Astrocyte of the spinal cord (primary cell): Measurements from ENCODE around the gene SLC8A2.

Source experiments
- DNase-seq: peaks from one replicate; pipeline ENCODE4 v3.0.0; 2011; ENCODE audit warnings: low read depth, low spot score
- H3K4me3 ChIP-seq: 2 replicates; pipeline ENCODE4 v1.5.1; 2011; ENCODE audit warnings: low read depth, mild to moderate bottlenecking, low read length, moderate library complexity
- in situ Hi-C: cut with HindIII; loops from 2 replicates; pipeline ENCODE4 v1.10.0; 2017; ENCODE audit warnings: low sequenced_read_pairs
- TF ChIP-seq, protein P1 (sequence below): IDR thresholded peaks from 2 replicates; pipeline ENCODE4 v1.5.1; 2012; ENCODE audit warnings: low read depth, mild to moderate bottlenecking, low read length, inconsistent platforms

Gene SLC8A2

DNA sequence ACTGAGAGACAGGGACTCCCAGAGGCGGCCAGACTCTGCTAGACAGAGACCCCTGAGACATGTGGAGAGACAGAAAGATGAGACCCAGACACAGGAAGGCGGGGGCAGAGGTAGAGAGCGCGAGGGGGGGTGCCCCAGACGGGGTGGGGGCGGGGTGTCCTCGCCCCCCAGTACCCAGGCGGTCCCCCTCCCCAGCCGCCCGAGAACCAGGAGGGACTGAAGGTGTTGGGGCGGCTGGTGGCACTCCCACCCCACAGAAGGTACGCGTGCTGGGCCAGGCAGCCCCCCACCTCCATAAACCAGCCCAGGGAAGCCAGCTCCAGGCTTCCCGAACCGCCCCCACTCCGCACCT is 336 bp downstream of the SLC8A2 start:
- TF ChIP-seq, protein P1, sequence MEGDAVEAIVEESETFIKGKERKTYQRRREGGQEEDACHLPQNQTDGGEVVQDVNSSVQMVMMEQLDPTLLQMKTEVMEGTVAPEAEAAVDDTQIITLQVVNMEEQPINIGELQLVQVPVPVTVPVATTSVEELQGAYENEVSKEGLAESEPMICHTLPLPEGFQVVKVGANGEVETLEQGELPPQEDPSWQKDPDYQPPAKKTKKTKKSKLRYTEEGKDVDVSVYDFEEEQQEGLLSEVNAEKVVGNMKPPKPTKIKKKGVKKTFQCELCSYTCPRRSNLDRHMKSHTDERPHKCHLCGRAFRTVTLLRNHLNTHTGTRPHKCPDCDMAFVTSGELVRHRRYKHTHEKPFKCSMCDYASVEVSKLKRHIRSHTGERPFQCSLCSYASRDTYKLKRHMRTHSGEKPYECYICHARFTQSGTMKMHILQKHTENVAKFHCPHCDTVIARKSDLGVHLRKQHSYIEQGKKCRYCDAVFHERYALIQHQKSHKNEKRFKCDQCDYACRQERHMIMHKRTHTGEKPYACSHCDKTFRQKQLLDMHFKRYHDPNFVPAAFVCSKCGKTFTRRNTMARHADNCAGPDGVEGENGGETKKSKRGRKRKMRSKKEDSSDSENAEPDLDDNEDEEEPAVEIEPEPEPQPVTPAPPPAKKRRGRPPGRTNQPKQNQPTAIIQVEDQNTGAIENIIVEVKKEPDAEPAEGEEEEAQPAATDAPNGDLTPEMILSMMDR: no peak
- in situ Hi-C loops: no loop called here
- H3K4me3 ChIP-seq: no peak overlapping the region
- no peak for DNase-seq

DNA sequence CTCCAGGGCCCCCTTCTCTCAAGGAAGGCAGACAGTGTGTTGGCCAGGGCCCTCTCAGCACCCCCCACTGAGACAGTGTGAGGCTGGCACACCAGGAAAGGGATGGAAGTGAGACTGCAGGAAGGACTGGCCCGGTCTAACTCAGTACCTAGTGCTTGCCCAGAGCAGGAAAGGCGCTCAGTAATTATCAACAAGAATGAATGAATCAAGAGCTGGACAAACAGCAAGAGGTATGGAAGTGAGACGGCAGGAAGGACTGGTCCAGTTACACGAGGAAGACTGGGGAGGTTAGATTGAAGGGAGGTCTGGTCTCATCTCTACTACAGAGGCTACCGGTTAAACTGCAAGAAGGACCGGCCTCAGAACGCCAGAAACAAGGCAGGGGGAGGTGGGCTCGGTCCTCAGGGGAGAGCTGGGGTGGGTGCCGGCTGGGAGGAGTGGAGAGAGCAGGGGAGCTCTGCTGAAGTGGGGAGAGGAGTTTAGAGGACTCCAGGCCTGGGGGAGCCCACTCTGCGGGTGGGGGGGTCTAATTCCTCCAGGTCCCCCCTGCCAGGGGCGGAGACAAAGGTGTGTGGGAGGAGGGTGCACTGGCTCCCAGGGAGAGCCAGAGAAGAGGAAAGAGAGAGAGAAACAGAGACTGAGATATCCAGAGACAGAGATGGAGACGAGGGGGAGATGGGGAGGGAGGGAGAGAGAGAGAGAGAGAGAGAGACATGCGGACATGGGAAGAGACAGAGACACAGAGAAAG is 1.1 kb downstream of the SLC8A2 start:
- TF ChIP-seq, protein P1: no peak
- DNase-seq: no peak
- H3K4me3 ChIP-seq: no peak overlapping the region
- in situ Hi-C loops: no loop called here

GRCh38 chr19:47469719-47470118 is 2.0 kb downstream of the SLC8A2 start:
- TF ChIP-seq, protein P1: no peak
- no peak for DNase-seq
- H3K4me3 ChIP-seq: no peak overlapping the region
- in situ Hi-C loops: no loop called here

DNA sequence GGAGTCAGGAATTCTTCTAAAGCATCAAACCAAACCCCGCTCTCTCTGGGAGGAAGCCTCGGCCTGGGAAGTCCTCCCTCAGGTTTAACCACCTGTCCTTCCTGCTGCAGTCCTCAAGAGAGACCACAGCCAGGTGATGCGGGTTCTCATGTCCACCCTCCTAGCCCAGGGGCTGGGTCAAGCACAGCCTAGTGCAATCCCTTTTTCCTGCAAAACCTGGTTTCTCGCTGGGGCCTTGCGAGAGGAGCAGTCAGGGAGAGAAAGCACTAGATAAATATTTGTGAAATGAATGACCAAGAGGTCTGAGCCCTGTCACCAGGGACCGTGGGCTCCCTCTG is 2.4 kb downstream of the SLC8A2 start:
- TF ChIP-seq, protein P1: no peak
- no peak for DNase-seq
- no peak overlapping the region for H3K4me3 ChIP-seq
- in situ Hi-C loops: no loop called here

- no peak overlapping the region for H3K4me3 ChIP-seq
- DNase-seq: no peak
- TF ChIP-seq, protein P1: no peak
- in situ Hi-C loops: no loop called here
Measured at GRCh38 chr19:47467914-47468313, 3.8 kb downstream of the SLC8A2 start.

DNA sequence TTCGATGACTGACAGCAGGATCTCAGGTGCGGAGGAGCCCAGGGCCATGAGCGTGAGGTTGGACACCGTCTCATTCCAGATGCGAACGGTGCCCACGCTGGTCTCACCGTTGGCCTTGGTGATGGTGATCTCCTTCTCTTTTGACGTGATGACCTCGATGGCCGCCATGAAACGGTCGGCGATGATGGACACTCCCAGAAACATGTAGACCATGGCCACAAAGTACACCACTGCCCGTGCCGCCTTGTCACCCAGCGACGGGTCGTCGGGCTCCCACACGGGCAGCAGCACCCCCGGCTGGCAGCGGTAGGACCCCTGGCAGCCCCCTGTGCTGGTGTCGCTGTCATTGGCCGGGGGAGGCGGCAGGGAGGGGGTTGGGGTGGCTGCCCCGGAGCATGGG is 5.7 kb downstream of the SLC8A2 start:
- DNase-seq: no peak
- TF ChIP-seq, protein P1: no peak
- no peak overlapping the region for H3K4me3 ChIP-seq
- in situ Hi-C loops: no loop called here
